HS-27A (cell line): ENCODE data around the gene RNASE9.
A peak's percentile ranks its signal among the peaks of the same experiment; 100 is the strongest.
"Not testable (repeated sequence)": the region's sequence is repeated elsewhere in the genome, so short reads cannot be mapped to it uniquely, and the experiment has no call there.

Source experiments
- DNase-seq: peaks from one replicate; pipeline ENCODE4 v3.0.0-alpha.2; 2012; ENCODE audit warnings: low read depth, missing footprints

The RNASE9 gene

GRCh38 chr14:20572382-20572990 is 11.6 kb upstream of the RNASE9 start:
- not testable (repeated sequence) for DNase-seq

- DNase-seq, result not testable (repeated sequence)
Measured at GRCh38 chr14:20570720-20571119, 9.9 kb upstream of the RNASE9 start.

GRCh38 chr14:20569865-20570264 is 9.0 kb upstream of the RNASE9 start:
- DNase-seq, result not testable (repeated sequence)

- DNase-seq, result no peak
Measured at GRCh38 chr14:20569066-20569465, 8.2 kb upstream of the RNASE9 start.

GRCh38 chr14:20568393-20568792 is 7.5 kb upstream of the RNASE9 start:
- DNase-seq, result no peak

- DNase-seq, result not testable (repeated sequence)
Measured at GRCh38 chr14:20567199-20567598, 6.4 kb upstream of the RNASE9 start.

GRCh38 chr14:20564501-20564997 is 3.7 kb upstream of the RNASE9 start:
- DNase-seq, result no peak

GRCh38 chr14:20563971-20564370 is 3.1 kb upstream of the RNASE9 start:
- DNase-seq, result no peak

GRCh38 chr14:20559461-20559904 is 1.4 kb downstream of the RNASE9 start:
- DNase-seq, result no peak

GRCh38 chr14:20557212-20557542 is 3.7 kb downstream of the RNASE9 start:
- no peak for DNase-seq

- DNase-seq, result no peak
Measured at GRCh38 chr14:20556500-20557211, 4.2 kb downstream of the RNASE9 start.

GRCh38 chr14:20555845-20556244 is 5.0 kb downstream of the RNASE9 start:
- no peak for DNase-seq

- DNase-seq, result no peak
Measured at GRCh38 chr14:20553024-20553423, 7.8 kb downstream of the RNASE9 start.

GRCh38 chr14:20551606-20552005 is 9.2 kb downstream of the RNASE9 start:
- DNase-seq, result no peak

- DNase-seq, result no peak
Measured at GRCh38 chr14:20550926-20551325, 9.9 kb downstream of the RNASE9 start.

- DNase-seq, result no peak
Measured at GRCh38 chr14:20548414-20549158, 12.3 kb downstream of the RNASE9 start.

GRCh38 chr14:20546877-20547276 is 14.0 kb downstream of the RNASE9 start:
- no peak for DNase-seq

- no peak for DNase-seq
Measured at GRCh38 chr14:20539906-20540305, 20.9 kb downstream of the RNASE9 start.

GRCh38 chr14:20530771-20531571 is 29.9 kb downstream of the RNASE9 start:
- DNase-seq, result peak; percentile 41

- no peak for DNase-seq
Measured at GRCh38 chr14:20529806-20530205, 31.0 kb downstream of the RNASE9 start.

- no peak for DNase-seq
Measured at GRCh38 chr14:20524027-20524426, 36.8 kb downstream of the RNASE9 start.

- DNase-seq, result no peak
Measured at GRCh38 chr14:20522332-20522731, 38.5 kb downstream of the RNASE9 start.
